GM18499 (cell line): ENCODE measurements around the gene ATXN1.
A peak's percentile ranks its signal among the peaks of the same experiment; 100 is the strongest.

Experiments used
- ATAC-seq: cut with Tn5 transposase; IDR thresholded peaks from one replicate; pipeline ENCODE4 v1.9.1; 2021; ENCODE audit warnings: moderate number of reproducible peaks; ENCODE audit not compliant: insufficient read depth, unreplicated experiment

ATXN1 gene

GRCh38 chr6:16335176-16335575 is 426.1 kb downstream of the ATXN1 start:
- ATAC-seq = no peak

DNA sequence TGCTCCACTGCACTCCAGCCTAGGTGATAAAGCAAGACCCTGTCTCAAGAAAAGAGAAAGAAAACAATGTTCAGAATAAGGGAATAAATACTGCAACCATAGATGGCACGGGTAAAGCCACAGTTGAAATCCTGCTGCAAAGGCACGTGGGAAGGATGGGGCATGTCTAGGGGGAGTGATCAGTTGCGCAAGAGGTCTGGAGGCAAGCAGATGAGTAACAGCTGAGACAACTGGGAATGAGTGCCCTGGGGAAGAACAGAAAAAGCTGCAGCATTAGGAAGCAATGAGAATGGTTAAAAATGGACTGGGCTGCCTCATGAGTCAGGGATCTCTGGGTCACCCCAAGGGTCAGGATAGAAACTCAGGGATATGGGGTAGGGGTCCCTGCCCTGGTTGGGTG is 426.6 kb downstream of the ATXN1 start:
- no peak for ATAC-seq

DNA sequence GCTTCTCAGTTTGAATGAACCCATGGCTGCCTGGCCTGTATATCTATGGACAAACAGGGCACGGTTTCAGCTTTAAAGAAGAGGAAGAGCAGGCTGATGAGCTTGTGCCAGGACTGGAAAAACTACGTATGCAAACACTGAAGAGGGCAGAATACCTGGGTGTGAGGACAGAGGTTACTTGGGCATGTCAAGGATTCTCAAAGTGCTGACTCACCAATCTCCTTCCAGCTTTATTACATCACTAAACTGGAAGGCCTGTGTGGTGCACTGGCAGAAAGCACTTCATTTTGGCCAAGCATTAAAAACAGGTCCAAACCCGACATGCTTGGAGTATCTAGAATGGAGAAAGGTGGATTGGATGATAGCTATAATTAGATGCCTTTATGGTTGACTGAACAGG is 427.7 kb downstream of the ATXN1 start:
- ATAC-seq = no peak

- ATAC-seq = peak; percentile 73
Measured at GRCh38 chr6:16332175-16332542, 429.1 kb downstream of the ATXN1 start.

DNA sequence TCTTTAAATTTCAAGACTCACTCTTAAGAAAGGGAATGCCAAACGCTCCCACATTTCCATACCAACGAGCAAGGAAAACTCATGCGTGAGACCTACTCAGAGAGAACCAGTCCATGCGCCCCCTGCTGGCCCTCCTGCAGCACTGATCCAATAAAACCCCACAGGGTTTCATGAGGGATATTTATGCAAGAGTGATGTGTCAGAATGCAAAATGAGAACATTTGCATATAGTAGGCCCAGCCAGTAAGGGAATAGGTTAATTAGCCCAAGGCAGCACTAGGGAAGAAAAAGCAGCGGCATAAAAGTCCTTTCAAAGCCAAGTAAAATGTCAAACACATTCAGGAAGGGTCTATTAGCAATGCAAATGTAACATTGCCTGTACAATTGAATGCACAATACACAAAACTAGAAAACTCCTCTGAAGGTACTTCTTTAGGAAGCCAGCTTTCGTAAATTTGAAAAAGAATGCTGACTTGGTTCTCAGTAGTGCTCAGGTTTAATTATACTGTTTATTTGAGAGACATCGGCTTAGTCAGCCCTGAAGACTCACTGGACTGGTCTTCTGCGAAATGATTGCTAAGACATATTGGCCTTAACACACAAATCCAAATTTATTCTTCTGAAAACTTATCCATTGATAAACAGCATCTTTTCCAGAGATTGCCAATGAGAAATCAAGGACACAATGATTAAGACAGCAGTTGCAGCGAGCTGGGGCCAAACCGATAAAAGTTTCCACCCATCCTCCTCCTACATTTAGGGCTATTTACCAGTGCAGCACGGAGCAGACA is 429.7 kb downstream of the ATXN1 start:
- no peak for ATAC-seq

DNA sequence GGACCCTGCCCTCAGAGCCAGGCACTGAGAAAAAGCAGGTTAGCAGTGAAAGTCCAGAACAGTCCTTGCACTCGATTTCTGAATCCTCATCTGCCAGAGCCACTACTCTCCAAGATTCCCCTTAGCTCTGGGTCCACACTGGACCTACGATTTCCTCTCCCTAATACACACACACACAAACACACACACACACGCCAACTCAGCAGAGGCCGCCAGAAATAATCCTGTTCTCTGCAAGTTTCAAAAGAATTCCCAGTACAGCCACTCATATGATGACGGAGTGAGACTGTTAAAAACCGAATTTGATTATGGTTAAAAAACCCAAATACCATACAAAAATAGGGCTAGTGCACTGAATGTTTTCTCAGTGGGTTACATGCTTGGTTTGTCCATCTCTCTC is 432.0 kb downstream of the ATXN1 start:
- no peak for ATAC-seq

DNA sequence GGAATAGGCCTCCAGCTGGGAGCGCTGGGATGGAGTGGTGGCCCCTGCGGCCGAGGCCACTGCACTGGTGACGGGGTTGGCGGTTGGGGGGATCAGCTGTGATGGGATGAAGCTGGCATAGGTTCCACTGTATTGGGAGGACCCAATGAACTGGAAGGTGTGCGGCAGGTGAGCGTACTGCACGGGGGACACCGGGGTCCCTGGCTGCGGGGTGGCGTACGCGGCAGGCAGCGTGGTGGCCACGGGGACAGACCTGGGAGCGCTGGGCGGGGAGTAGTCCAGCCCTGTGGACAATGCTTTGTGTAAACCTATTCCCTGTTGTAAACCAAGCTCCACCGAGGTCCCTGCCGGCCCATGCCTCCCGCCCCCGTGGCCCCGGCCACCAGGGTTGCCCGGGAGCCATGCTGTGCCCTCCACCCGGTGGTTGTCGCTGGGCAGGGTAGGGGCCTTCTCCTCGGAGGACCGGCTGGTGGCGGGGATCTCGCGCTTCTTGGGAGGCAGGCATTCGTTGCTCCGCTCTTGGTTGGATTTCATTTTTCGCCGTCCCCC is 433.4 kb downstream of the ATXN1 start:
- ATAC-seq = no peak

DNA sequence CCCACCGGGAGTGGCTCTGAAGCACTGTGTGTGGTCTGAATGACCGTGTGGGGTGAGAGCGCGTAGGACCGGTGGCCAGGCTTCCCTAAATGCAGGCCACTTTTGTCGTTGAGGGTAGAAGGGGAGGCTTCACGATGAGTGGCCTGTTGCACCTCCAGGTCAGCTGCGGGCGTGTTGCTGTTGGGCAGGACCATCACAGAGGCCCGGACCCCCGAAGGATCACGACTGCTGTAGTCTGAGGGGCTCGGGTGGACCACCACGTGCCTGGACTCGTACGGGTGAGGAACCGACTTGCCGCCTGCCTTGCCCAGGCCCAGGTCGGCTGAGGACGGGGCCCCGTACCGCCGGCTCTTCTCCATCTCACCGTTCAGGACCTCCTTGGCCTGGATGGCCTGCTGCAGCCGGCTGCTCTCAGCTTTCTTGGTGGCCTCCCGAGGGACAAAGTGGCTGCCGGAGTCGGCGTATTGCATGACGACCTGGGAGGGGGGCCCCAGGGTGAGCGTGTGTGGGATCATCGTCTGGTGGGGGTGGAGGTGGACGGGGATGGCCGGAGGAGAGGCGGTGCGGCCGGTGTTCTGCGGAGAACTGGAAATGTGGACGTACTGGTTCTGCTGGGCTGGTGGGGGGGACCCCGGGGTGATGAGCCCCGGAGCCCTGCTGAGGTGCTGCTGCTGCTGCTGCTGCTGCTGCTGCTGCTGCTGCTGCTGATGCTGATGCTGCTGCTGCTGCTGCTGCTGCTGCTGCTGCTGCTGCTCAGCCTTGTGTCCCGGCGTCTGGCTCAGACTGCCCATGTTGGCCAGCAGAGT is 434.1 kb downstream of the ATXN1 start:
- no peak for ATAC-seq

DNA sequence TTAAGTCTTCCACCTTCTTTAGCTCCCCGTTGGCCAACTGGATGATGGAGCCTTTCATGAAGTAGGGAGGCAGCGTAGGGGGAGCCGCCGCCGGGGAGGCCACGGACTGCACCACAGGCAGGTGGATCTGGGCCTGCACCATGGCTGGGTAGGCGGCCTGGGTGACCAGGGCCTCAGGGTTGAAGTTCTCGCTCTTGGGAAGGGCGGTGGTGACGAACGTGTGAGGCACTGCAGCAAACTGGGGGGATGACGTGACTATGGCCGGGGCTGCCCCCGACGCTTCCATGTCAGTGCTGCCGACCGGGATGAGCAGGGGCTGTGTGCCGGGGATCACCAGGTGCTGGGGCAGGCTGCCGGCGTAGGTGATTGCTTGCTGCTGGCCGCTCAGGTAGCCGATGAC is 434.7 kb downstream of the ATXN1 start:
- no peak for ATAC-seq

DNA sequence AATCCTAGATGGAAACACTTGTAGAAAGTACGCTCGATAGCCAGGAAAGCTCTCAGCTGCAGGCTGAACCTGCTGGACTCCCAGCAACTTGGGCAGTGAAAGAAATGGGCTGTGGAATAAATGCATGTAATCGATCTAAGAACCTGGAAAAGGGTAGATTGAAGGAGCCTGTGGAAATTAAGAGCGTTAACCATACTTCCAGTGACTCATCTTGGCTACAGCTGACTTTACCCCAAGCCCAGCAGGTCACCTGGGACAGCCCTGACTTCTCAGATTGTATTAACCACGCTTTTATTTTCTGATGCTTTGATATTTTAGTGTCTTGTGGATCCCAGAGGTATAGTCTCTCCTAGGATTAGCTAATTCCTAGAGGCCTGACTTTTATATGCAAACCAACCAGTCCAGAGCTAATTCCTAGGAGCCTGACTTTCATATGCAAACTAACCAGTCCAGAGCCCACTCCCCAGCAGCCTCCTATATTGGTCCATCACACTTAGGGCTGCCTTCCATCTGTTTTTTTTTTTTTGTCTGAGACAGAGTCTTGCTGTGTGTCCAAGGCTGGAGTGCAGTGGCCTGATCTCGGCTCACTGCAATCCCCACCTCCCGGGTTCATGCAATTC is 436.5 kb downstream of the ATXN1 start:
- no peak for ATAC-seq

DNA sequence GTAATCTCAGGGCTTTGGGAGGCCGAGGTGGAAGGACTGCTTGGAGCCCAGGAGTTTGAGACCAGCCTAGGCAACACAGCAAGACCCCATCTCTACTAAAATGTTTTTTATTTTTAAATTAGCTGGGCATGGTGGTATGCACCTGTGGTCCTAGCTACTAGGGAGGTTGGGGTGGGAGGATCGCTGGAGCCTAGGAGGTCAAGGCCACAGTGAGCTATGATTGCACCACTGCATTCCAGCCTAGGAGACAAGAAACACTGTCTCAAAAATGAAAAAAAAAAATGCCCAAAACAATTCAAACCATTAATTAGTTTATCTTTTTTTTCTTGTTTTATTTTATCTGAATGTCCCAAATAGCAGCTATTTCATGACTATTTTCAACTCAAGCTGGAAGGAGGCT is 437.1 kb downstream of the ATXN1 start:
- no peak for ATAC-seq

- ATAC-seq = peak; percentile 80
Measured at GRCh38 chr6:16322666-16323312, 438.5 kb downstream of the ATXN1 start.

DNA sequence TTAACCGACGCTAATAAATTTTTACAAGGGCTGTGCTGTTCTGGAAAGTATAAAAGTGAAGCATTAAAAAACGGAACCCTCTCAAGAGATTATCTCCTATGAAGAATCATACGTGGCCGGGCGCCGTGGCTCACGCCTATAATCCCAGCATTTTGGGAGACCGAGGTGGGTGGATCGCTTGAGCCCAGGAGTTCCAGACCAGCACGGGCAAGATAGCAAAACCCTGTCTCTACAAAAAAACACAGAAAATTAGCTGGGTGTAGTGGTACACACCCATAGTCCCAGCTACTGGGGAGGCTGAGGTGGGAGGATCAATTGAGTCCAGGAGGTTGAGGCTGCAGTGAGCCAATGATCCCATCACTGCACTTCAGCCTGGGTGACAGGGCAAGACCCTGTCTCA is 439.4 kb downstream of the ATXN1 start:
- ATAC-seq = no peak

- no peak for ATAC-seq
Measured at GRCh38 chr6:16321341-16321710, 439.9 kb downstream of the ATXN1 start.

DNA sequence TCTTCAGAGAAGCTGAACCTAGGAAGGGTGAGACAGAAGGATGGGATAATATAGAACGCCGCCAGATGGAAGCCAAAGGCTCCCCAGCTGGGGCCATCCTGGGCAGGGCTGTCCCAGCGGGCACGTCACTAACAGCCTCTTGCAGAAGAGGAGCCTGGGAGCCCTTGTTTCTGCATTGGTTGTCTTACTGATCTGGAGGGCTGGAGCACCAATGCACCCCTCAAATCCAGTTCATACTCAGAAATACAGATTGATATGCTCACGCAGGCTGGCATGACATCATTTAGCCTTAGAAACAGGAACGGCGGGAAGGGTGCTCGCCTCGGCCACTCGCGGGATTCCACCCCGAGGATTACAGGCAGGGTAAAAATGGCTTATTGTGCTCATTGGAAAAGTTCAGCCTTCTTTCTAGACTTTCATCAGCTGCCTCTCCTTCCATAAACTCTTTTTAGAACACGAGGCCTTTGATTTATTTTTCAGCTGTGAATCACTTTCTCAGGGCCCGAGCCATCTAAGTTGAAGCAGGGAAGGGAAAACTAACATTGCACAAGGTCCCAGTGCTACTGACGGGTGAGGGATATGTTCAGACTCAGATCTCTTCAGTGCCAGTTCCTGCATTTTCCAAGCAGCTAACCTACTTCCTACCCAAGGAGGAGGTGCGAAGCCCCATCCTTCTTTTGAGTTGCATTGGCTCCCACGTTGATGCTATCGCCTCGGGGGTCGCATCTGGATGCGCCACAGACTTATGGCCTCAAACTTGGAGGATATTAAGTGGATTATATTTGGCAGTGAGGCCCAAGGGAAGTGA is 440.5 kb downstream of the ATXN1 start:
- no peak for ATAC-seq

DNA sequence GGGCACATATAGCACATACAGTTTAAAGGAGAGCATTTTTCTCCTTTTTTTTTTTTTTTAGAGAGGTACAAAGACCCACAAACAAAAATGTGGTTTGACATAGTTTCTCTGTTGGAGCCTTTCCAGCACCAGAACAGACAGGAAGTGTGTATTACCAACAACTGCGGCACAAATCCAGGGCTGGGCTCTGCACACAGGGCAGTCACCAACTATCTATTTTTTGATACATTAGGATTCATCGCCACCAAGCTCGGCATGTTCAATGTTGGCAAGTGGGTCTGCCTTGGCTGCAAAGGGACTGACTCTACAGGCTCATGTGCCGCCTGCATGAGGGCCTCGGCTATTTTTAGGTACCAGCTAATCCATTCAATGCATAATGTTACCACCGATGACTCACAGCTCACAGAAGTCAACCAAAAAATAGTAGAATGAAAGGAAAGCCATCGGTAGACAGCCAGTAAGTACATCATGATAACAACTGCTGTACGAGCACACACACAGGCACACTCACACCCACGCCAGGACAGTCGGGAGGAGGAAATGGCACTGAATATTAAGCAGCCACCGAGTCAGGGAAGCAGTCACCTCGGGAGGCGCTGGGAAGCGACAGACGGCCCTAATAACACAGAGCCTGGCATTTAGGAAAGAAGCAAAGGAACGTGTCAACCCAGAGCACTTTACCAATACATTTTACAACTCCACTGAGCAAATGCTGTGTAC is 441.3 kb downstream of the ATXN1 start:
- ATAC-seq = peak; percentile 50

- no peak for ATAC-seq
Measured at GRCh38 chr6:16318953-16319720, 442.1 kb downstream of the ATXN1 start.

DNA sequence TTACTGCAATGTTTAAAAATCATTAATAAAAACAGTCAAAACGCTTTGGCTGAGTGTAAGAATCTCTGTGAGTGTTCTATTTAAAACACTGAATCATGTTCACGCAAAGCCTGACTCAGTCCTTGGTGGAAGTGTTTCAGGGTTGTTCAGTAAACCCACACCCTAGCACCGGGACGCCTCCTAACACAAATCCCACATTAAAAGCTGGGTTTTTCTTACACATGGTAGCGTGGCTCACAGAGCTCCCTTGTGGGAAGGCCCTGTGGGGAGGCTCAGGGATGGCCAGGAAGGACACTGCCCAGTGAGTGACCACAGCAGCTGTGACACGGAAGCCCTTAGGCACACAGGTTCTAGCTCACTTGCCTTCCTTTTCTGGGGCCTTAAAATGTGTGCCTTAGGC is 442.7 kb downstream of the ATXN1 start:
- ATAC-seq = no peak
